KOPT-K1 (cell line): ENCODE data around the gene TMOD3.

Experiments
- H3K27ac ChIP-seq: fragments of 200-600 bp; sonication (generic); 2 replicates; pipeline ENCODE4 v1.5.1; 2016; ENCODE audit warnings: antibody characterized with exemption, mild to moderate bottlenecking, low read depth, low read length; ENCODE audit not compliant: poor library complexity, severe bottlenecking
- H3K36me3 ChIP-seq: fragments of 200-600 bp; sonication (generic); 2 replicates; pipeline ENCODE4 v1.5.1; 2017; ENCODE audit warnings: antibody characterized with exemption, mild to moderate bottlenecking, low read length, moderate library complexity; ENCODE audit not compliant: insufficient read depth
- H3K9me3 ChIP-seq: fragments of 200-600 bp; sonication (generic); 2 replicates; pipeline ENCODE4 v1.5.1; 2017; ENCODE audit warnings: antibody characterized with exemption, low read length, mild to moderate bottlenecking; ENCODE audit not compliant: insufficient read depth, poor library complexity, severe bottlenecking

TMOD3 gene

GRCh38 chr15:51842852-51843737, 13.6 kb downstream of the TMOD3 start:
- Histone ChIP-seq H3K9me3 (no peaks in the 10 kb centered on the region), H3K36me3 (no peaks in the 10 kb centered on the region), H3K27ac (no peak overlapping the region)

GRCh38 chr15:51844747-51845426, 15.4 kb downstream of the TMOD3 start:
- no peak overlapping the region for H3K27ac ChIP-seq
- H3K36me3 ChIP-seq, result no peaks in the 10 kb centered on the region
- no peaks in the 10 kb centered on the region for H3K9me3 ChIP-seq

- Histone ChIP-seq H3K9me3 (no peaks in the 10 kb centered on the region), H3K27ac (no peak overlapping the region), H3K36me3 (no peaks in the 10 kb centered on the region)
These were observed 16.6 kb downstream of the TMOD3 start for GRCh38 chr15:51846066-51846462.

GRCh38 chr15:51846463-51847230, 17.2 kb downstream of the TMOD3 start:
- H3K27ac ChIP-seq, result no peak overlapping the region
- H3K36me3 ChIP-seq, result no peaks in the 10 kb centered on the region
- H3K9me3 ChIP-seq, result no peaks in the 10 kb centered on the region

- Histone ChIP-seq H3K36me3 (no peaks in the 10 kb centered on the region), H3K27ac (no peak overlapping the region), H3K9me3 (no peaks in the 10 kb centered on the region)
These were observed 19.4 kb downstream of the TMOD3 start for GRCh38 chr15:51848811-51849210.

GRCh38 chr15:51849860-51850259, 20.4 kb downstream of the TMOD3 start:
- Histone ChIP-seq H3K9me3 (no peaks in the 10 kb centered on the region), H3K36me3 (no peaks in the 10 kb centered on the region), H3K27ac (no peak overlapping the region)

- Histone ChIP-seq H3K36me3 (no peaks in the 10 kb centered on the region), H3K27ac (no peak overlapping the region), H3K9me3 (no peaks in the 10 kb centered on the region)
These were observed 24.5 kb downstream of the TMOD3 start for GRCh38 chr15:51853998-51854397.

GRCh38 chr15:51855612-51856011, 26.2 kb downstream of the TMOD3 start:
- H3K27ac ChIP-seq, result no peak overlapping the region
- no peaks in the 10 kb centered on the region for H3K9me3 ChIP-seq
- no peaks in the 10 kb centered on the region for H3K36me3 ChIP-seq

GRCh38 chr15:51856714-51857380, 27.4 kb downstream of the TMOD3 start:
- Histone ChIP-seq H3K27ac (no peak overlapping the region), H3K36me3 (no peaks in the 10 kb centered on the region), H3K9me3 (no peaks in the 10 kb centered on the region)

GRCh38 chr15:51861557-51862359, 32.3 kb downstream of the TMOD3 start:
- H3K27ac ChIP-seq, result peak overlapping the region; percentile 54
- H3K9me3 ChIP-seq, result no peaks in the 10 kb centered on the region
- H3K36me3 ChIP-seq, result peaks cover 35% of the 10 kb centered on the region

GRCh38 chr15:51863131-51863530, 33.7 kb downstream of the TMOD3 start:
- Histone ChIP-seq H3K36me3 (peaks cover 44% of the 10 kb centered on the region), H3K27ac (no peak overlapping the region)

GRCh38 chr15:51864408-51865056, 35.1 kb downstream of the TMOD3 start:
- Histone ChIP-seq H3K36me3 (peaks cover 58% of the 10 kb centered on the region), H3K27ac (no peak overlapping the region)

More at GRCh38 chr15:51863131-51863530, 33.7 kb downstream of the TMOD3 start:
- no peaks in the 10 kb centered on the region for H3K9me3 ChIP-seq

GRCh38 chr15:51865317-51865716, 35.9 kb downstream of the TMOD3 start:
- H3K9me3 ChIP-seq, result no peaks in the 10 kb centered on the region
- H3K36me3 ChIP-seq, result peaks cover 66% of the 10 kb centered on the region
- no peak overlapping the region for H3K27ac ChIP-seq

More at GRCh38 chr15:51864408-51865056, 35.1 kb downstream of the TMOD3 start:
- no peaks in the 10 kb centered on the region for H3K9me3 ChIP-seq

- no peak overlapping the region for H3K27ac ChIP-seq
- peaks cover 74% of the 10 kb centered on the region for H3K36me3 ChIP-seq
These were observed 36.7 kb downstream of the TMOD3 start for GRCh38 chr15:51866161-51866560.

More at GRCh38 chr15:51866161-51866560, 36.7 kb downstream of the TMOD3 start:
- H3K9me3 ChIP-seq, result no peaks in the 10 kb centered on the region
